ENCODE measurements around the gene POU3F1.

The POU3F1 gene

DNA sequence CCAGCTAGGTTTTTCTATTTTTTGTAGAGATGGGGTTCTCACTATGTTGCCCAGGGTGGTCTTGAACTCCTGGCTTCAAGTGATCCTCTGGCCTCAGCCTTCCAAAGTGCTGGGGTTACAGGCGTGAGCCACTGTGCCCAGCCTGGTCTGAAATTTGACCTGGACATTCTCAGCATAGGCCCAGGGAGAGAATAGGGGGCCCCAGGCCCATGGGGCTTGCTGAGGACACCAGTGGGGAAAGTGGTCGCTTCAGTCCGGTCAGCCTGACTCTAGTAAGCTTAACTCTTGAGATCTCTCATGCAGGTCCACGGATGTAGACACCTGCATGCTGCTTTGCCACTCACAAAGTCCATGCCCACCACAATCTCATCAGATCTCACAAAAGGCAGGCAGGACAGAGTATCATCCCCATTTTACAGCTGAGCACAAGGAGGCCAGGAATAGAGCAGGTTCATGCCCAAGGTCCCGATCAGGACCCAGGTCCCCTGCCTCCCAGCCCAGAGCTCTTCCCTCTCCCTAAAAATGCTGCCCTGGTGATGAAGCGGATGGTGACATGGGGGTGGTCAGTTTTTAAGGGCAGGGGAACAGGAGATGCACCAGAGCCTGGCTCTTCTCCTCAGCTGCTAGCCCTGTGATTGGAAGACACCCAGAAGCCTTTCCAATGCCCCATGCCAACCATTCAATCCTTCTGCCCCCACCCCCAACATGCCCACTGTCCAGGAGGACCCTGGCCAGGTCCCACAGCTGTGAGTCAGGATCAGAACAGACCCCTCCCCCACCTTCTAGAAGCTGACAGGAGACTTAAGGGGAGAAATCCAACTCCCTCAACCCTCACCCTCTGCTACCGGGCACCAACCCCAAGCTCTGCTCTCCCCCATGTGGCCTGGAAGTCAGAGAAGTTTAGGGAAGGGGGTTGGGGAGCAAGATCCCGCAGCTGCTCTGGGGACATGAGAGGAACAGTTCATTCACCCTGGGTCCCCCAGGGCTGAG, 43.0 kb downstream of the POU3F1 start:
- no peak for DNase-seq

DNA sequence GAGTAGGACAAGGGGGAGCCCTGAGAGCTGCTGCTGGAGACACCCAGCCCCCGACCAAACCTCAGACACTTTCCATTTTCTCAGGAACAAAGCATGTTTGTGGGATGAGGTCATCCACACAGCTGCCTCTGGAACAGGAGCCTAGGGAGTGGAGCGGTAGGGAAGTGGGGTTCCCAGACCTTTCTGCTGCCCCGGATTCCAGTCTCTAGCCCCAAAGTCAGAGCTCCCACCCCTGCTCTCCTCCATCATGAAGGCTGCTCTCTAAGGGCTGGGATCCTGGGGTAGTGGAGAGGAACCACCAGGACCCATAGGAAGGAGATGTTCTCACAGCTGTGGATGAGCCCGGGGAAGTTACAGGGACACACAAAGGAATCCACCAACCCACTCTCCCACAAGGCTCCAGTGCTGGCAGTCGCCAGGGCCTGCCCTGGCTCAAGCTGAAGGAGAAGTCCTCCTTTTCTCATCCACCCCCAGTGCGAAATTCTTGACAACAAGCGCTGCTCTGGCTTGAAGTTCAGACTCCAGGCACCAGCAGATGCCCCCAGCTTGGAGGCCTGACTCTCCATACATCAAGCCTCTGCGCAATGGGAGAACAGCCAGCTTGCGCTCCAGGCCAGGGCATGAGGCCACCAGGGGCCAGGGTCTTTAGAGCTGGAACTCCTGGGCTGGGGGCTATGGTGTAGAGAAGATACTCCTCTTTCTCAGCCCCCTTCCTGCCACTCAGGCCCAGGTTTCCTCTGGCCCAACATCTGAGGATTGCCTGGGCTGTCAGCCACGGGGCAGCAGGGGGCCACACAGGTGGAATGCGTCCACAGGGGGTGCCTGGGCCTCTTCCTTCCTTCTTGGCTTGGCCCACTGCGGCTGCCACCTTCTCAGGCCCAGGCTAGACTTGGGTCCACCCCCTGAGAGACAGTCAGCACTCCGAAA, 45.8 kb downstream of the POU3F1 start:
- DNase-seq: no peak

- no peak for DNase-seq
Observed at GRCh38 chr1:38000233-38000528, 46.4 kb downstream of the POU3F1 start.

DNA sequence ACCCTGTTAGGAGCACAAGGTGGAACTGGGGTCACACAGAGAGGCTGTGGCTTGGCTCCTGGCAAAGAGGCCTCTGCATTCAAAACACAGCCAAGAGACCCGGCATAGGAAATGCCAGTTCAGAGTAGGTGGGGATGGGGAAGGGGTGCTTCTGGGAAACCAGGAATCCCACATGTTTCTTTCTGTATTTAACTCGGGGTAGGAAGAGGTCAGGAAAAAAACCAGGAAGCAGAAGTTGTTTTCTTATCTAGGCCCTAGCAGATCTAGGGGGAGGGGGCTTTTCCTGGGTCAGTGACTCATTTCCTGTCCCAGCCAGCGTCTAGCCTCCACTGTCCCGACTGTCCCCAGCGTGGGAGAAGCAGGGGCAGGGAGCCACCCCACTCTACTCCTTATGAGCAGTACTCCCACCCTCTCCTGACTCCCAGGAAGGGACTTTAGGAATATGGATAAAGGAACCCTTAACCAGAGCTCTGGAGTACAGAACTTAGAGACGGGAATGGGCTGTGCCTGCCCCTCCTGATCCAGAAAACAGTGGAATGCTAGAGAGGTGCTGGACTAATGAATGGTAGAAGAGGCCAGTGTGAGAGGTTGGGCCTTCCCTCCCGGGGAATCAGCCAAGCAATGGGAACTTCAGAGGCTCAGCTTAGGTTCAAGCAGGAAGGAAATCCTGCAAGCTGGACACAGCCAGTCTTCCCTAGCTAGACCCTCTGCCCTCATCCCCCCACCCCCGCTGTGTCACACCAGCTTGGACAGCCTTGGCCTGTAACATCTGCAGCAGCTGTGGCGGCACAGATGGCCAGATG, 47.0 kb downstream of the POU3F1 start:
- no peak for DNase-seq

DNA sequence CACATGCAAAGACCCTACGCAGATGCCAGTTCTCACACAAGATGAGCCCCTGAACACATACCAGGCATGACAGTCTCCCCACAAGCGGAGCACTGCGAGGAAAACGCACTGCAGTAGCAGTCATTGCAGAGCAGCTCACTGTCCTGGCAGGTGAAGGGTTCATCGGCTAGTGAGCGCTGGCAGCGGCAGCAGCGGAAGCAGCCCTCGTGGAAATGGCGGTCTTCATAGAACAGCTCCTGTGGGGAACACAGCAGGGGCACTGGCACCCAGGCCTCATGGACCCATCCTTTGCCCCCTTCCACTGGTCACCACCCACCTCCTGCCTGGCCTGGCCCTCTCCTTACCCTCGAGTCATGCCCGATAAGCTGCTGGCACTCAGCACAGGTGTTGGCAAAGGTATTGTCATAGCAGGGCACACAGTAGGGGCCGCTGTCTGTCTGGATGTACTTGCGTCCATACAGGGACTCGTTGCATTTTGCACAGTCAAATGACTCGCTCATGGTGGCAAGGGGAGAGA, 47.6 kb downstream of the POU3F1 start:
- DNase-seq: no peak

DNA sequence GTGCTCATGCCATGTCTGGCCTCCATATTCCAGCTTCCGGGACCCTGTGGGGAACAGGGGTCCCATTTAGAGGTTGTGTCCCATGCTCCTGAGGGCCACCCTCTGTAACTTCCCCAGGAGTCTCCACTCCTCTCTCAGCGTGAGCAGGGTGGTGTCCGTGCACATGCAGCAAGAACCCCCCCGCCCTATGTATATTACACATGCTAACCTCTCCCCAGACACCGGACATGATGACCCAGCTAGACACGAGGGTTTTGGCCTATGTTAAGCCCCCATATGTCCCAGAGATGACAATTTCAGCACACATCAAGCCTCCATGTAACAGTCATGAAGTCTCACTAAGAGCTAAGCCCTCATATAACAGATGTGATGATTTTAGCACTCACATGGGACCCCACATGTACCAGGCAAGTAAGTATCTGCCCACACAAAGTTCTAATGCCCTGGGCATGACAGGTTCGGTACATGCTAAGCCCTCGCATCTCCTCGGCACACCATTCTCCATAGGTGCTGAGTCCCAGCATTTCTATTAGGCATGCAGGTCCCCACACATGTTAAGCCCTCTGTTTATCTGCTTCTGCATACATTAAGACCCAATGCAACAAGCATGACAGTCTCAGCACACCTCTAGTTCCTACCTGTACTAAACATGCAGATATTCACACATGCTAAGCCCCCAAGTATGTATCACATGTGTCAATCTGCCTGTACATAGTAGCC, 48.3 kb downstream of the POU3F1 start:
- DNase-seq: no peak

DNA sequence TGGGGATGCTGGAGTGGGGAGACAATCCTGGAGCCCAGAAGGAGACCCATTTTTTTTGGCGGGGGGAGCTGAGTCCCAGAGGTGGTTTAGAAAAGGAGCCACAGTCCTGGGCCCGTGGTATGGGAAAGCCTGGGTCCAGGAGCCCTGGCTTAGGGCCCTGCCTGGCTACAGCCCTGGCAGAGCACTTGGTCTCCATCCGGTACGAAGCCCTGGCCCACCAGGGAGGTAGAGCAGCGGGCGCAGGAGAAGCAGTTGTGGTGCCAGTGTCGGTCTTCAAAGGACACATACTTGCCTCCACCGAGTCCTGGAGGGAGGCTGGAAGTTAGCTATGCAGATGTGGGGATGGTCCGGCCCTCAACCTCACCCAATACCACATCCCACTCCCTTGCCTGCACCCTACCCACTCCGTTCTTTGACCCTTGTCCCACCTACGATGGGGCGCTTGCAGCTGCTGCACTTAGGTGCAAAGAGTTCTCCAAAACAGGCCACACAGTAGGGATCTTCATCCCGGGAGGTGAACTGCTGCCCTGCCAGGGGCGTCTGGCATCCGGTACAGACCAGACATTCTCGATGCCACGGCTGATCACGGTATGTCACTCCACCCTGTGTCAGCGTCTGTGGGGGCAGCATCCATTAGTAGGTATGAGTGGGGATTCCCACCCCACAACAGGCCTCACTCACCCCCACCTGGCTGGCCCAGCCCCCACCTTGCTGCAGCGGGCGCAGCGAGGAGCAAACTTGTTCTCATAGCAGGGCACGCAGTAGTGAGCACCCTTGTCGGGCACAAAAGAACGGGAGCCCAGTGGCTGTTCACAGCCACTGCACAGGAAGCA, 49.1 kb downstream of the POU3F1 start:
- no peak for DNase-seq

- peak; percentile 59 for DNase-seq
Observed at GRCh38 chr1:37995751-37996345, 50.7 kb downstream of the POU3F1 start.

- no peak for DNase-seq
Observed at GRCh38 chr1:37994886-37995566, 51.6 kb downstream of the POU3F1 start.
